PC-3 (cell line): ENCODE results near the gene MTF1. TPM values are rescaled to one million over a fixed set of nuclear protein-coding genes. Genes with fewer than 3 reads are reported as not detected.

Source experiments
- ATAC-seq: fragments of 200-7000 bp; cut with Tn5 transposase; 2 replicates; pipeline ENCODE4 v1.9.1; 2020; ENCODE audit warnings: mild to moderate bottlenecking, moderate library complexity
- BruUV-seq: library from RNA; stranded (reverse); fragments of 400-500 nt; replicated peaks from 2 replicates; lab custom pipeline; 2021; lab: Mats Ljungman, UMichigan
- CTCF ChIA-PET: fragments of 300-600 bp; sonication (Branson Sonifier 250); formaldehyde crosslinking; loops from one replicate; lab custom pipeline; 2022; ENCODE audit warnings: antibody characterized with exemption; lab: Charles Lee
- POLR2A ChIA-PET: fragments of 300-600 bp; sonication (Branson Sonifier 250); formaldehyde crosslinking; loops from one replicate; lab custom pipeline; 2022; ENCODE audit warnings: antibody characterized with exemption; ENCODE audit not compliant: unreplicated experiment; lab: Charles Lee
- DNase-seq: peaks from one replicate; pipeline ENCODE4 v3.0.0-alpha.2; 2015
- H2AFZ ChIP-seq: fragments of 300-600 bp; sonication (generic); 2 replicates; pipeline ENCODE4 v1.6.0; 2016; ENCODE audit warnings: antibody characterized with exemption, low read length
- H3F3A ChIP-seq: fragments of 300-600 bp; sonication (generic); one replicate; pipeline ENCODE4 v1.6.0; 2017; ENCODE audit warnings: antibody characterized with exemption, low read length, control low read depth, mild to moderate bottlenecking; ENCODE audit not compliant: unreplicated experiment
- H3K27ac ChIP-seq: fragments of 300-600 bp; sonication (generic); 2 replicates; pipeline ENCODE4 v1.5.1; 2016; ENCODE audit warnings: mild to moderate bottlenecking, low read length
- H3K27me3 ChIP-seq: fragments of 300-600 bp; sonication (generic); 2 replicates; pipeline ENCODE4 v1.6.1; 2016; ENCODE audit warnings: low read length, mixed read lengths
- H3K36me3 ChIP-seq: fragments of 300-600 bp; sonication (generic); 2 replicates; pipeline ENCODE4 v1.6.1; 2016; ENCODE audit warnings: low read depth, mixed run types, low read length, mixed read lengths
- H3K4me1 ChIP-seq: fragments of 300-600 bp; sonication (generic); 2 replicates; pipeline ENCODE4 v1.5.1; 2016; ENCODE audit warnings: low read length; ENCODE audit not compliant: insufficient read depth
- H3K4me2 ChIP-seq: fragments of 300-600 bp; sonication (generic); 2 replicates; pipeline ENCODE4 v1.6.0; 2016; ENCODE audit warnings: low read length
- H3K4me3 ChIP-seq: fragments of 300-600 bp; sonication (generic); 2 replicates; pipeline ENCODE4 v1.5.1; 2016; ENCODE audit warnings: mild to moderate bottlenecking, low read length, mixed read lengths
- H3K79me2 ChIP-seq: fragments of 300-600 bp; sonication (generic); 2 replicates; pipeline ENCODE4 v1.6.1; 2017; ENCODE audit warnings: low read length, mixed read lengths
- H3K9ac ChIP-seq: fragments of 300-600 bp; sonication (generic); 2 replicates; pipeline ENCODE4 v1.6.0; 2016; ENCODE audit warnings: mild to moderate bottlenecking, low read length
- H3K9me2 ChIP-seq: fragments of 300-600 bp; sonication (generic); replicated peaks from 2 replicates; pipeline ENCODE4 v1.6.1; 2016; ENCODE audit warnings: mixed run types, low read length, mixed read lengths
- H3K9me3 ChIP-seq: fragments of 300-600 bp; sonication (generic); 2 replicates; pipeline ENCODE4 v1.6.1; 2016; ENCODE audit warnings: low read length, mixed read lengths
- H4K20me1 ChIP-seq: fragments of 300-600 bp; sonication (generic); 2 replicates; pipeline ENCODE4 v1.6.1; 2016; ENCODE audit warnings: low read length, mixed read lengths
- CTCF ChIP-seq: fragments of 300-600 bp; sonication (generic); conservative IDR thresholded peaks from 2 replicates; pipeline ENCODE4 v1.5.1; 2017; ENCODE audit warnings: antibody characterized with exemption, low read depth, mild to moderate bottlenecking, low read length
- EZH2 ChIP-seq: fragments of 300-600 bp; sonication (generic); IDR thresholded peaks from one replicate; pipeline ENCODE4 v1.6.1; 2017; ENCODE audit warnings: antibody characterized with exemption, mild to moderate bottlenecking, low read length; ENCODE audit not compliant: unreplicated experiment
- EZH2phosphoT487 ChIP-seq: fragments of 300-600 bp; sonication (generic); IDR thresholded peaks from 2 replicates; pipeline ENCODE4 v1.6.1; 2018; ENCODE audit warnings: mild to moderate bottlenecking, antibody characterized with exemption, low read length, borderline replicate concordance
- intact Hi-C: fragments of 100-400 bp; cut with micrococcal nuclease; formaldehyde crosslinking; loops from 2 replicates; pipeline ENCODE4 v1.9.0; 2023
- total RNA-seq: library from RNA; depleted of rRNA; stranded (reverse); fragments of >200 nt; gene quantifications from 2 replicates; pipeline ENCODE4 v1.2.3, GENCODE V29; 2014

MTF1 gene
- total RNA-seq, 1 experiment from 2014 or later = 5.4 TPM

GRCh38 chr1:37831809-37832208 is 27.6 kb downstream of the MTF1 start:
- ChIA-PET CTCF (no interaction called here), POLR2A (no interaction called here)
- H3F3A ChIP-seq = no peaks in the 10 kb centered on the region
- no peak overlapping the region for H3K4me2 ChIP-seq
- TF ChIP-seq EZH2phosphoT487 (no peak), EZH2 (no peak), CTCF (no peak)
- H3K79me2 ChIP-seq = no peaks in the 10 kb centered on the region
- DNase-seq = peak; percentile 65
- H3K27me3 ChIP-seq = no peaks in the 10 kb centered on the region
- no peaks in the 10 kb centered on the region for H3K9me3 ChIP-seq
- intact Hi-C loops = no loop called here
- H3K9me2 ChIP-seq = no peaks in the 10 kb centered on the region
- BruUV-seq = no TSS peak
- no peak overlapping the region for H3K27ac ChIP-seq
- H4K20me1 ChIP-seq = no peaks in the 10 kb centered on the region
- ATAC-seq = peak; percentile 67
- H3K36me3 ChIP-seq = peaks cover 36% of the 10 kb centered on the region
- H2AFZ ChIP-seq = no peak overlapping the region
- H3K4me3 ChIP-seq = no peak overlapping the region
- H3K9ac ChIP-seq = no peak overlapping the region
- peaks cover 5% of the 10 kb centered on the region; the same call in 1 of the 2 replicates for H3K4me1 ChIP-seq

DNA sequence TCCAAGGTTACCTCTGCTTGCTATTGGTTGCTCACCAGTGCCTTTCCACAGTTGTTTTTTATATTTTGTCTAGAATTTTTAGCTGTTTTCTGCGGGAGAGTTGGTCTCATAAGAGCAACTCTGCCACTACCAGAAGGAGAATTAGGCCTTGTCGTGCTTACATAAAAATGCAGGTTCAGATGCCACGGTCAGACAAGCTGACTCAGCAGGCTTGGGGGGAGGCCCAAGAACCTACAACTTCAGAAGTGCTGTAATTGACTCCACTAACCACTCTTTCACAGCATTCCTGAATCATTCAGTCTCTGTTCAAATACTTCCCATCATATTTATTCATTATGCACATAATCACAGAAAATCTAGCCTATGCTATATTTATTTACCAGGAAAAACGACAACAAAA is 28.3 kb downstream of the MTF1 start:
- Histone ChIP-seq H2AFZ (no peak overlapping the region), H3K9me2 (no peaks in the 10 kb centered on the region), H3K9me3 (no peaks in the 10 kb centered on the region), H3K36me3 (peaks cover 32% of the 10 kb centered on the region), H3F3A (no peaks in the 10 kb centered on the region), H4K20me1 (no peaks in the 10 kb centered on the region), H3K27me3 (no peaks in the 10 kb centered on the region), H3K4me2 (no peak overlapping the region), H3K79me2 (no peaks in the 10 kb centered on the region), H3K4me3 (no peak overlapping the region), H3K9ac (no peak overlapping the region), H3K27ac (no peak overlapping the region), H3K4me1 (peaks cover 6% of the 10 kb centered on the region; the same call in 1 of the 2 replicates)
- intact Hi-C loops = no loop called here
- no TSS peak for BruUV-seq
- DNase-seq = no peak
- no peak for ATAC-seq
- CTCF ChIA-PET = no interaction called here
- POLR2A ChIA-PET = no interaction called here
- TF ChIP-seq EZH2 = no peak
- TF ChIP-seq CTCF = no peak
- TF ChIP-seq EZH2phosphoT487 = no peak

- H3K4me2 ChIP-seq = no peak overlapping the region
- H3K9me2 ChIP-seq = no peaks in the 10 kb centered on the region
- H2AFZ ChIP-seq = no peak overlapping the region
- H4K20me1 ChIP-seq = no peaks in the 10 kb centered on the region
- H3K4me3 ChIP-seq = no peak overlapping the region
- intact Hi-C loops = no loop called here
- DNase-seq (no peak), ATAC-seq (peak; percentile 27; the same call in 1 of the 2 replicates)
- H3K9ac ChIP-seq = no peak overlapping the region
- TF ChIP-seq CTCF (no peak), EZH2 (no peak), EZH2phosphoT487 (no peak)
- no peak overlapping the region for H3K27ac ChIP-seq
- peaks cover 22% of the 10 kb centered on the region for H3K36me3 ChIP-seq
- no peaks in the 10 kb centered on the region for H3K79me2 ChIP-seq
- POLR2A ChIA-PET = no interaction called here
- peaks cover 12% of the 10 kb centered on the region for H3K4me1 ChIP-seq
- no TSS peak for BruUV-seq
- no peaks in the 10 kb centered on the region for H3K27me3 ChIP-seq
- no peaks in the 10 kb centered on the region for H3F3A ChIP-seq
- CTCF ChIA-PET = no interaction called here
- H3K9me3 ChIP-seq = no peaks in the 10 kb centered on the region
Measured at GRCh38 chr1:37828410-37829074, 30.9 kb downstream of the MTF1 start.
